ENCODE results near the gene HIBADH. TPM values are rescaled to one million over a fixed set of nuclear protein-coding genes. Genes with fewer than 3 reads are reported as not detected.
"Not testable (repeated sequence)": the region's sequence is repeated elsewhere in the genome, so short reads cannot be mapped to it uniquely, and the experiment has no call there.

The HIBADH gene
- total RNA-seq, 2 experiments from 2014 or later = 9.4 to 10.3 TPM

DNA sequence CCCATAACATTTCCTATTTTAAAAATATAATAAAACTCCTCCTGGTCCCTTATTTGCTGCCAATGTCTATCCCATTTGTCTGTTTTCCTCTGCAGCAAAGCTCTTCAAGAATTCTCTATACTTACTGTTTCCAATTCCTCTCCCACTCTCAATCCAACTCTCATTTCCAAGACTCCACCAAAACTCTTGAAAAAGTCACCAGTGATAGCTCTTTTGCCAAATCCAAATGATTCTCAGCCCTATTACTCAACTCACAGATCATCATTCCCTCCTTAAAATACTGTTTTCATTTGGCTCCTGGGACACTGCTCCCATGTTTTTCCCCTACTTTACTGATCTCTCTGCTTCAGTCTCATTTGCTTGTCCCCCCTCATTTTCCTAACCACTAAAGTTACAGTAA is 139.4 kb downstream of the HIBADH start:
- no peaks in the 10 kb centered on the region for H3K27me3 Mint-ChIP-seq (ENCODE audit: low read depth)

DNA sequence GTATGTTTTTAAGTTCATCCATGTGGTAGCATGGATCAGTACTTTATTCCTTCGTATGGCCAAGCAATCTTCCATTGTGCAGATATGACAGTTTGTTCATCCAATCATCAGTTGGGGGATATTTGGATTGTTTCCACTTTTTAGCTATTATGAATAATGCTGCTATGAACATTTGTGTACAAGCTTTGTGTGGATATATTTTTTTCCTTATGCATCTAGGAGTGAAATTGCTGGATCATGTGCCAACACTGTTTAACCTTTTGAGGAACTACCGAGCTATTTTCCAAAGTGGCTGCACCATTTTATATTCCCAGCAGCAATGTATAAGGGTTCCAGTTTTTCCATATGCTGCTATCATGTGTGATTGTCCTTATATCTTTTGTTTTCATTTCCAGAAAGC is 140.1 kb downstream of the HIBADH start:
- Mint-ChIP-seq H3K4me3 (no peak overlapping the region), H3K27ac (no peak overlapping the region), H3K4me1 (ENCODE audit: low read depth) (no peaks in the 10 kb centered on the region), H3K27me3 (ENCODE audit: low read depth) (no peaks in the 10 kb centered on the region), H3K36me3 (ENCODE audit: low read depth) (peaks cover 5% of the 10 kb centered on the region), H3K9me3 (ENCODE audit: insufficient read depth) (no peaks in the 10 kb centered on the region)
- ChIA-PET CTCF (no interaction called here), POLR2A (interaction anchor here (0.6 kb wide), 1 partner anchor 24 kb away, joined by 3 read pairs; no protein-coding TSS in a partner anchor)
- DNase-seq (no peak), ATAC-seq (no peak)

More for the DNA sequence above, 139.4 kb downstream of the HIBADH start:
- ATAC-seq (no peak), DNase-seq (no peak)
- no peak overlapping the region for H3K27ac Mint-ChIP-seq
- no peaks in the 10 kb centered on the region for H3K9me3 Mint-ChIP-seq (ENCODE audit: insufficient read depth)
- ChIA-PET CTCF (no interaction called here), POLR2A (no interaction called here)
- no peak overlapping the region for H3K4me3 Mint-ChIP-seq
- peaks cover 5% of the 10 kb centered on the region for H3K36me3 Mint-ChIP-seq (ENCODE audit: low read depth)
- H3K4me1 Mint-ChIP-seq (ENCODE audit: low read depth) = no peaks in the 10 kb centered on the region

DNA sequence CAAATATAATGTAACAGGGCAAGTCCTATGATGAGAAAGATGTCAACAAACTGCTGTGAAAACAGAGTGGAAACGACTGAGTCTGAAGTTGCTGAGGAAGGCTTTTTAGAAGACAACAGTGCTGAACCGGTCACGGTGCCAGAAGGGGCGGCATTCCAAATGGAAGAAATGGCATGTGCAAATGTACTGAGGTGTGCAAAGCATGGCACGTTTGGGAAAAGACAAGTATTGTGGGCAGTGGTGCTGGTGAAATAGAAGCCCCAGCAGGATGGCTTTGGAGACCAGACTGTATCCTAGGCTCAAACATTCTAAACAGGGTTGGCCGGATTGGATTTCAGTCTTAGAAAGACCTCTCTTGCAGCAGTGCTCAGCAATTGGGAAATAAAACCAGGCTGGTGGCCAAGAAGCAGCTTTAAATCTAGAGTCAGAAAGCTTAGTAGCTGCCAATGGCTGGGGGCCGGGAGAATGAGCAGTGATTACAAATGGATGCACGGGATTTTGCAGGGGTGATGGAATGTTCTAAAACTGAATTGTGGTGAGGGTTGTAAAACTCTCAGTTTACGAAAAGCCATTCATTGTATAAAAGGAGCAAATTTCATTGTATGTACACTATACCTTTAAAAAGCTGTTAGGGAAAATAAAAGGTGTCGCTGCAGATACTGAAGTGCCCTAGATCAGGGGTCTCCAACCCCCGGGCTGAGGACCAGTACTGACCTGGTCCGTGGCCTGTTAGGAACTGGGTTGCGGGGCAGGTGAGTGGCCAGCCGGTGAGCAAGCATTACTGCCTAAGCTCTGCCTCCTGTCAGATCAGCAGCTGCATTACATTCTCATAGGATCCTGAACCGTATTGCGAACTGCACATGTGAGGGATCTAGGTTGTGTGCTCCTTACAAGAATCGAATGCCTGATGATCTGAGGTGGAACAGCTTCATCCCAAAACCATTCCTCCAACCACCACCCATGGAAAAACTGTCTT is 141.6 kb downstream of the HIBADH start:
- no peak overlapping the region for H3K4me3 Mint-ChIP-seq
- no peak for ATAC-seq

GRCh38 chr7:27519793-27520469 is 142.8 kb downstream of the HIBADH start:
- no peaks in the 10 kb centered on the region for H3K4me1 Mint-ChIP-seq (ENCODE audit: low read depth)
- H3K27ac Mint-ChIP-seq = no peak overlapping the region
- DNase-seq = no peak
- H3K4me3 Mint-ChIP-seq = no peak overlapping the region
- ChIA-PET CTCF (no interaction called here), POLR2A (no interaction called here)
- H3K9me3 Mint-ChIP-seq (ENCODE audit: insufficient read depth) = no peaks in the 10 kb centered on the region
- no peak for ATAC-seq
- no peaks in the 10 kb centered on the region for H3K27me3 Mint-ChIP-seq (ENCODE audit: low read depth)
- peaks cover 3% of the 10 kb centered on the region for H3K36me3 Mint-ChIP-seq (ENCODE audit: low read depth)

More for the DNA sequence above, 141.6 kb downstream of the HIBADH start:
- no peaks in the 10 kb centered on the region for H3K4me1 Mint-ChIP-seq (ENCODE audit: low read depth)
- ChIA-PET POLR2A (no interaction called here), CTCF (no interaction called here)
- H3K27me3 Mint-ChIP-seq (ENCODE audit: low read depth) = no peaks in the 10 kb centered on the region
- peaks cover 3% of the 10 kb centered on the region for H3K36me3 Mint-ChIP-seq (ENCODE audit: low read depth)
- H3K9me3 Mint-ChIP-seq (ENCODE audit: insufficient read depth) = no peaks in the 10 kb centered on the region
- no peak overlapping the region for H3K27ac Mint-ChIP-seq
- DNase-seq = no peak

GRCh38 chr7:27518561-27519350 is 143.9 kb downstream of the HIBADH start:
- no peak overlapping the region for H3K4me3 Mint-ChIP-seq
- no peaks in the 10 kb centered on the region for H3K36me3 Mint-ChIP-seq (ENCODE audit: low read depth)
- ChIA-PET POLR2A (no interaction called here), CTCF (no interaction called here)
- DNase-seq = no peak
- no peak for ATAC-seq
- H3K9me3 Mint-ChIP-seq (ENCODE audit: insufficient read depth) = no peaks in the 10 kb centered on the region
- no peaks in the 10 kb centered on the region for H3K27me3 Mint-ChIP-seq (ENCODE audit: low read depth)
- no peak overlapping the region for H3K27ac Mint-ChIP-seq
- no peaks in the 10 kb centered on the region for H3K4me1 Mint-ChIP-seq (ENCODE audit: low read depth)

- Mint-ChIP-seq H3K27me3 (ENCODE audit: low read depth) (no peaks in the 10 kb centered on the region), H3K4me3 (no peak overlapping the region), H3K36me3 (ENCODE audit: low read depth) (no peaks in the 10 kb centered on the region), H3K4me1 (ENCODE audit: low read depth) (no peaks in the 10 kb centered on the region), H3K9me3 (ENCODE audit: insufficient read depth) (no peaks in the 10 kb centered on the region), H3K27ac (no peak overlapping the region)
- ChIA-PET CTCF (no interaction called here), POLR2A (no interaction called here)
- ATAC-seq = no peak
- no peak for DNase-seq
Observed at GRCh38 chr7:27516421-27516820, 146.3 kb downstream of the HIBADH start.

DNA sequence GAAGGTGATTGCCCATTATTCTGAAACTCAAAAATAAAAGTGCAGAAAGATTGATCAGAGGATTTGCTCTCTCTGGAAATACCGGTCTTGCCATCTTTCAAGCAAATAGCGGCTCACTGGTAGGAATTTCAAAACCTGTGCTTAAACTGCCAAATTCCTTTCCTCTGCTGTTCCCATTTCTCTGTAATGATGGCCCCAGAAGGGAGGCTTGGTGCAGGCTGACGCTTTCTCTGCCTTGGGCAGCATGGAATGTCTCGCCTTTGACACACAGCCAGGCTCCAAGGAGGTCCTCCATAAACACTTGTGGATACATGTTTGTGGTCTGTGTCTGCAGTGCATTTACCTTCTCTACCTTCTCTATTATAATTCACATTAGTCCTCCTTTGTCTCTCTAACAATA is 146.8 kb downstream of the HIBADH start:
- ChIA-PET POLR2A (no interaction called here), CTCF (no interaction called here)
- Mint-ChIP-seq H3K36me3 (ENCODE audit: low read depth) (no peaks in the 10 kb centered on the region), H3K4me1 (ENCODE audit: low read depth) (no peaks in the 10 kb centered on the region), H3K4me3 (no peak overlapping the region), H3K27me3 (ENCODE audit: low read depth) (no peaks in the 10 kb centered on the region), H3K9me3 (ENCODE audit: insufficient read depth) (no peaks in the 10 kb centered on the region), H3K27ac (no peak overlapping the region)
- DNase-seq (no peak), ATAC-seq (no peak)

DNA sequence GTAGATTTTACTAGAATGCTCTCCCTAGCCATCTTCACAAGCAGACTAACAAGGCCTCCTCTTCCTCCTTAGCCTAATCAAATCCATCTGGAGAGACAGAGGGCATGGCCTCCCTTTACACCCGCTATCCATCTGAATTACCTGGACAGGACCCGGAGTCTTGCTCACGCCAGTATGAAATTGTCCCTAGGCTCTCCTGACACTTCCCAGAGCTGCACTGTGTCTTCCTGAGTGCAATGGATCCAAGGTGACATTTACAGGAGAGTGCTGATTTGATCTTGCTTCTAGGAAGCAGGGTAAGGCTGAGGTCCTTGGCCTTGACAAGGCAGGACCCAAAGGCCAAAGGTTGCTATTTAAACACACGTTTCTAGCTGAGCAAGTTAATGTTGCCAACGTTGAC is 147.8 kb downstream of the HIBADH start:
- Mint-ChIP-seq H3K9me3 (ENCODE audit: insufficient read depth) (no peaks in the 10 kb centered on the region), H3K36me3 (ENCODE audit: low read depth) (no peaks in the 10 kb centered on the region), H3K4me1 (ENCODE audit: low read depth) (no peaks in the 10 kb centered on the region), H3K27ac (no peak overlapping the region), H3K27me3 (ENCODE audit: low read depth) (no peaks in the 10 kb centered on the region), H3K4me3 (no peak overlapping the region)
- DNase-seq (no peak), ATAC-seq (no peak)
- CTCF ChIA-PET = no interaction called here
- POLR2A ChIA-PET = no interaction called here

DNA sequence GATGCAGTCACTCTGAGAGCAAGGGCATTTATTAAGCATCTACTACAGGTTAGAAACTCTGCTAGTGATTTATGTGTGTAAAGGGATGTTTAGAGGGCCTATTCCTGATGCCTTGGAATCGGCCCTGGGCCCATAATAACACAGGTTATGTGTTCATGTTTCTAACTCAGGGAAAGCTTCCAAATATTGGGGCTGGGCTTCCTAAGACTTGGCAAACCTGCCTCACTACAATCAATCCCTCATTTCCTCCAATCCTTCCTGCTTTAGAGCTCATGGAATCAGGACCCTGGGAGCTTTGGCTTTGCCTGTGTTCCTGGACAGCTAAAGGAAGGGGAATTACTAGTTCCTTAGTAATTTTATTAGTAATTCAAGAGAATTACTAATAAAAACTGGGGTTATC is 148.8 kb downstream of the HIBADH start:
- H3K27ac Mint-ChIP-seq = no peak overlapping the region
- no peaks in the 10 kb centered on the region for H3K36me3 Mint-ChIP-seq (ENCODE audit: low read depth)
- ATAC-seq (no peak), DNase-seq (no peak)
- H3K4me3 Mint-ChIP-seq = no peak overlapping the region
- no peaks in the 10 kb centered on the region for H3K9me3 Mint-ChIP-seq (ENCODE audit: insufficient read depth)
- ChIA-PET CTCF (no interaction called here), POLR2A (no interaction called here)
- H3K4me1 Mint-ChIP-seq (ENCODE audit: low read depth) = no peaks in the 10 kb centered on the region
- H3K27me3 Mint-ChIP-seq (ENCODE audit: low read depth) = no peaks in the 10 kb centered on the region

GRCh38 chr7:27511370-27511769 is 151.3 kb downstream of the HIBADH start:
- H3K4me3 Mint-ChIP-seq; POLR2A ChIA-PET; DNase-seq; ATAC-seq; H3K36me3 Mint-ChIP-seq (ENCODE audit: low read depth); H3K27ac Mint-ChIP-seq; H3K4me1 Mint-ChIP-seq (ENCODE audit: low read depth); H3K9me3 Mint-ChIP-seq (ENCODE audit: insufficient read depth); CTCF ChIA-PET; H3K27me3 Mint-ChIP-seq (ENCODE audit: low read depth): not testable (repeated sequence)

- no peaks in the 10 kb centered on the region for H3K27me3 Mint-ChIP-seq (ENCODE audit: low read depth)
- no peak overlapping the region for H3K27ac Mint-ChIP-seq
- H3K36me3 Mint-ChIP-seq (ENCODE audit: low read depth) = no peaks in the 10 kb centered on the region
- ChIA-PET POLR2A (no interaction called here), CTCF (no interaction called here)
- no peak for DNase-seq
- ATAC-seq = no peak
- H3K4me1 Mint-ChIP-seq (ENCODE audit: low read depth) = no peaks in the 10 kb centered on the region
- H3K9me3 Mint-ChIP-seq (ENCODE audit: insufficient read depth) = peaks cover 5% of the 10 kb centered on the region
- no peak overlapping the region for H3K4me3 Mint-ChIP-seq
Observed at GRCh38 chr7:27510541-27510940, 152.1 kb downstream of the HIBADH start.

- H3K4me1 Mint-ChIP-seq (ENCODE audit: low read depth); H3K4me3 Mint-ChIP-seq; POLR2A ChIA-PET; H3K27me3 Mint-ChIP-seq (ENCODE audit: low read depth); ATAC-seq; H3K27ac Mint-ChIP-seq; CTCF ChIA-PET; H3K9me3 Mint-ChIP-seq (ENCODE audit: insufficient read depth); DNase-seq; H3K36me3 Mint-ChIP-seq (ENCODE audit: low read depth): not testable (repeated sequence)
Observed at GRCh38 chr7:27501879-27502278, 160.8 kb downstream of the HIBADH start.

Data from activated CD8-positive, alpha-beta T cell treated with anti-CD3 and anti-CD28 coated beads, Interleukin-2, amount 10 ng/mL, durations not matched to agents 7 days and 5 days (primary cell).